Mesendoderm (in vitro differentiated cells): Measurements from ENCODE around the gene GTF2IRD2.
"Not testable (repeated sequence)": the region's sequence is repeated elsewhere in the genome, so short reads cannot be mapped to it uniquely, and the experiment has no call there.

Experiments
- DNase-seq: peaks from one replicate; pipeline ENCODE4 v3.0.0; 2013
- H2AK5ac ChIP-seq: 2 replicates; pipeline ENCODE4 v1.6.1; 2013; ENCODE audit warnings: low read length, inconsistent platforms
- H2BK120ac ChIP-seq: 2 replicates; pipeline ENCODE4 v1.6.1; 2013; ENCODE audit warnings: low read depth, mild to moderate bottlenecking, low read length, moderate library complexity, mixed read lengths
- H2BK15ac ChIP-seq: replicated peaks from 2 replicates; pipeline ENCODE4 v1.6.1; 2013; ENCODE audit warnings: low read depth, mild to moderate bottlenecking, moderate library complexity
- H2BK5ac ChIP-seq: 2 replicates; pipeline ENCODE4 v1.6.1; 2013; ENCODE audit warnings: low read length, inconsistent platforms
- H3K18ac ChIP-seq: 2 replicates; pipeline ENCODE4 v1.6.1; 2013; ENCODE audit warnings: mild to moderate bottlenecking, low read length, mixed read lengths
- H3K23ac ChIP-seq: one replicate; pipeline ENCODE4 v1.6.1; 2013; ENCODE audit warnings: low read length
- H3K27ac ChIP-seq: 2 replicates; pipeline ENCODE4 v1.5.1; 2013; ENCODE audit warnings: low read depth, mild to moderate bottlenecking, inconsistent platforms, low read length, moderate library complexity
- H3K27me3 ChIP-seq: 2 replicates; pipeline ENCODE4 v1.6.1; 2013; ENCODE audit warnings: low read length, control low read depth, mild to moderate bottlenecking, inconsistent platforms; ENCODE audit not compliant: insufficient read depth, poor library complexity
- H3K36me3 ChIP-seq: 2 replicates; pipeline ENCODE4 v1.6.1; 2013; ENCODE audit warnings: low read length, inconsistent platforms; ENCODE audit not compliant: control insufficient read depth, insufficient read depth
- H3K4ac ChIP-seq: one replicate; pipeline ENCODE4 v1.6.1; 2013; ENCODE audit warnings: low read depth, mild to moderate bottlenecking, low read length, moderate library complexity
- H3K4me1 ChIP-seq: 2 replicates; pipeline ENCODE4 v1.6.1; 2013; ENCODE audit warnings: low read depth, low read length, inconsistent platforms; ENCODE audit not compliant: control insufficient read depth
- H3K4me2 ChIP-seq: 2 replicates; pipeline ENCODE4 v1.6.1; 2013; ENCODE audit warnings: low read length
- H3K4me3 ChIP-seq: 2 replicates; pipeline ENCODE4 v1.5.1; 2013; ENCODE audit warnings: mild to moderate bottlenecking, low read length
- H3K56ac ChIP-seq: one replicate; pipeline ENCODE4 v1.6.1; 2013; ENCODE audit warnings: low read length
- H3K79me1 ChIP-seq: 2 replicates; pipeline ENCODE4 v1.6.1; 2013; ENCODE audit warnings: low read length, inconsistent platforms
- H3K79me2 ChIP-seq: 2 replicates; pipeline ENCODE4 v1.6.1; 2013; ENCODE audit warnings: mild to moderate bottlenecking, low read length; ENCODE audit not compliant: control insufficient read depth, insufficient read depth
- H3K9ac ChIP-seq: 2 replicates; pipeline ENCODE4 v1.6.1; 2013; ENCODE audit warnings: low read length, inconsistent platforms
- H4K5ac ChIP-seq: one replicate; pipeline ENCODE4 v1.6.1; 2013; ENCODE audit warnings: low read length
- H4K8ac ChIP-seq: one replicate; pipeline ENCODE4 v1.6.1; 2013; ENCODE audit warnings: low read depth, mild to moderate bottlenecking, control low read depth, low read length, moderate library complexity
- WGBS: extraction: QIAGEN DNeasy Blood & Tissue Kit; methylation state at CpG from one replicate; pipeline ENCODE4 v1.1.7; 2013; ENCODE audit warnings: low lambda C conversion rate, missing lambda C conversion rate; ENCODE audit not compliant: insufficient coverage; ENCODE audit errors: extremely low coverage; 5-methylcytosine and 5-hydroxymethylcytosine counted together

The GTF2IRD2 gene

DNA sequence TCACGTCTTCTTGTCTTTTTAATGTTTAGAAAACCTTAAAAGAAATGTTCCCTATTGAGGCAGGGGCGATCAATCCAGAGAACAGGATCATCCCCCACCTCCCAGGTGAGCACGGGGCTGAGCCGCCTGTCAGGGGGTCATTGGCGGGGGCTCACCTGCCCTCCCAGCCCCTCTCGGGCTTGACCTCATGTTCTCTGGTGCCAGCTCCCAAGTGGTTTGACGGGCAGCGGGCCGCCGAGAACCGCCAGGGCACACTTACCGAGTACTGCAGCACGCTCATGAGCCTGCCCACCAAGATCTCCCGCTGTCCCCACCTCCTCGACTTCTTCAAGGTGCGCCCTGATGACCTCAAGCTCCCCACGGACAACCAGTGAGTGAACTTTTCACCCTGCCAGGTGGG is 72.4 kb downstream of the GTF2IRD2 start:
- H4K8ac ChIP-seq, H2BK5ac ChIP-seq, H3K4me1 ChIP-seq, H2AK5ac ChIP-seq, H3K9ac ChIP-seq, H3K4me3 ChIP-seq, H3K18ac ChIP-seq, H2BK120ac ChIP-seq, H3K56ac ChIP-seq, H3K27me3 ChIP-seq, H3K79me2 ChIP-seq, H3K4ac ChIP-seq, DNase-seq, H3K23ac ChIP-seq, H4K5ac ChIP-seq, H2BK15ac ChIP-seq, H3K36me3 ChIP-seq, H3K4me2 ChIP-seq, H3K79me1 ChIP-seq, H3K27ac ChIP-seq: not testable (repeated sequence)
- no CpG with 5 or more reads among the region's 17 CpGs for WGBS

DNA sequence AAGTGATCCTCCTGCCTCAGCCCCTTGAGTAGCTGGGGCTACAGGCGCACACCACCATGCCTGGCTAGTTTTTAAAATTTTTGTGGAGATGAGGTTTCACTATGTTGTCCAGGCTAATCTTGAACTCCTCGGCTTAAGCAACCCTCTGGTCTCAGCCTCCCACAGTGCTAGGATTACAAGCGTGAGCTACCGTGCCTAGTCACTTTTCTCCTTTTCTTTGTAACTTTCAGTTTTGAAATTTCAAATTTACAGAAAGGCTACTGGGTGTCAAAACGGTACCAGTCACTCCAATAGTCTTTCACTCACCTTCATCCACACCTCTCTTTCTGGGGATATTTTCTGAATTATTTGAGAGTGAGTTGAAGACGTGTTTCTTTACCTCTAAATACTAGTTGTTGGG is 76.3 kb downstream of the GTF2IRD2 start:
- not testable (repeated sequence) for H3K27ac ChIP-seq, H3K4me2 ChIP-seq, H3K4me1 ChIP-seq, H3K79me1 ChIP-seq, H4K8ac ChIP-seq, H2BK15ac ChIP-seq, H3K18ac ChIP-seq, H4K5ac ChIP-seq, H3K79me2 ChIP-seq, H3K23ac ChIP-seq, H3K9ac ChIP-seq, H3K56ac ChIP-seq, DNase-seq, H2BK5ac ChIP-seq, H3K4ac ChIP-seq, H3K4me3 ChIP-seq, H3K27me3 ChIP-seq, H3K36me3 ChIP-seq, H2AK5ac ChIP-seq, H2BK120ac ChIP-seq
- no CpG with 5 or more reads among the region's 6 CpGs for WGBS

DNA sequence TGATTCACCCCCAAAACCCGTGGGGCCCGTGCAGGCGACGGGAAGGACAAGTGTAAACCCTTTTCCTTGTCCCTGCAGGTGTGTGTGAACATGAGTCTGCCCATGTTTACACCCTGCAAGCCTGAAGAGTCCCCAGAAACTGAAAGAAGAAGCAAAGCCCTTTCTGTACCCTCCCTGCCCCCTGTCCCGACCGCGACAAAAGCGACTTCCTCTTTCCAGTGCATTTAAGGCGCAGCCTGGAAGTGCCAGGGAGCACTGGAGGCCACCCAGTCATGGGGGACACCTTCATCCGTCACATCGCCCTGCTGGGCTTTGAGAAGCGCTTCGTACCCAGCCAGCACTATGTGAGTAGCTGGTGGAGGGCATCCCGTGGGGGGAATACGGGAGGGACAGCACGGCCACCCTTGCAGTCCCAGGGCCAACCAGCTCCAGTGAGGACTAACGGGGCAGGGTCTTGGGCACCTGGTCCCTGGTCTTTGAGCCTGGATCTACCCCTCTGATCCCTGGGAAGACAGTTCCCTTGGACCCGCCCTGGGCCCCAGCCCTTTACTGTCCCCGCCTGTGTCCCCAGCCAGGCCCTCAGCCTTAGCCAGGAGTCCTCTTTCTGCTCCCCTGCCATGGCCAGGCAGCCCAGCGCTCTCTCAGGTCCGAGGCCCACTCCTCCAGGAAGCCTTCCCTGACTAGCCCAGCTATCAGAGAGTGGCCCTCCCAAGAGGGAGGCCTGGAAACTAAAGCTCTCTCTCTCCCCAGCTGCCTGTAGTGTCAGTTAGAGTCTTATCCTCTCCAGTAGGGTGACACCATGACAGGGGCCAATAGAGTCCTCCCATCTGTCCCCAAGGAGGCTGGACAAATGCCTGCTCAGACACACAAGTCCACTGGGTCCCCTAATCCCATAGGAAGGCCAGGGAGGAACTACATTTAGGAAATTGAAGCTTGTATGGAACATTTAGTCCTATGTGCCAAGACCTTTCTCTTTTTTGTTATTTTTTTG is 77.3 kb downstream of the GTF2IRD2 start, which contains the start of gene NCF1:
Gene NCF1, plus strand, starts transcription at position 252 of the 991 bp plus-strand sequence. Its CDS starts 21 bp downstream, at position 273.
- H3K4me3 ChIP-seq, H3K56ac ChIP-seq, H3K23ac ChIP-seq, H3K27me3 ChIP-seq, H2BK5ac ChIP-seq, H2AK5ac ChIP-seq, DNase-seq, H2BK15ac ChIP-seq, H3K36me3 ChIP-seq, H3K4me1 ChIP-seq, H3K4ac ChIP-seq, H4K5ac ChIP-seq, H3K27ac ChIP-seq, H2BK120ac ChIP-seq, H3K4me2 ChIP-seq, H3K79me1 ChIP-seq, H3K9ac ChIP-seq, H4K8ac ChIP-seq, H3K18ac ChIP-seq, H3K79me2 ChIP-seq: not testable (repeated sequence)
- no CpG with 5 or more reads among the region's 21 CpGs for WGBS

DNA sequence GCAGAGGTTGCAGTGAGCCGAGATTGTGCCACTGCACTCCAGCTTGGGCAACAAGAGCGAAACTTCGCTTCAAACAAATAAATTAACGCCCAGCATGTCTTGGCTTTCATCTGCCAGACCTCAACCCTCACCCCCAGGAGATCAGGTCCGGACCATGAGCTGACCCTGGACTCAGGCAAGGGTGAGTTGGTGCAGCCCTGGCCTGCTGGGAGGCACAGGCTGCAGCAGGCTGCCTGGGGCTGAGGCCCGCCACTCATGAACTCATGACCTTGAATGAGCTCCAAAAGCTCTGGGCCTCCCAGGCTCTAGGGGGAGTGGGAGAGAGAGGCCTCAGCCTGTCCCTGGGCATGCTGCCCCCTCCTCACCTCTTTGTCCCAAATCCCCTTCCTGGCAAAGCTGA is 79.3 kb downstream of the GTF2IRD2 start:
- not testable (repeated sequence) for H3K79me1 ChIP-seq, H3K4me3 ChIP-seq, H2BK5ac ChIP-seq, H3K18ac ChIP-seq, H3K4ac ChIP-seq, H2BK120ac ChIP-seq, H3K36me3 ChIP-seq, H3K4me1 ChIP-seq, H3K9ac ChIP-seq, H3K4me2 ChIP-seq, H2AK5ac ChIP-seq, H4K5ac ChIP-seq, H4K8ac ChIP-seq, H3K27me3 ChIP-seq, H3K23ac ChIP-seq, H3K79me2 ChIP-seq, H3K27ac ChIP-seq, H2BK15ac ChIP-seq, H3K56ac ChIP-seq
- peak; percentile 8 for DNase-seq
- WGBS, result no CpG with 5 or more reads among the region's 6 CpGs

DNA sequence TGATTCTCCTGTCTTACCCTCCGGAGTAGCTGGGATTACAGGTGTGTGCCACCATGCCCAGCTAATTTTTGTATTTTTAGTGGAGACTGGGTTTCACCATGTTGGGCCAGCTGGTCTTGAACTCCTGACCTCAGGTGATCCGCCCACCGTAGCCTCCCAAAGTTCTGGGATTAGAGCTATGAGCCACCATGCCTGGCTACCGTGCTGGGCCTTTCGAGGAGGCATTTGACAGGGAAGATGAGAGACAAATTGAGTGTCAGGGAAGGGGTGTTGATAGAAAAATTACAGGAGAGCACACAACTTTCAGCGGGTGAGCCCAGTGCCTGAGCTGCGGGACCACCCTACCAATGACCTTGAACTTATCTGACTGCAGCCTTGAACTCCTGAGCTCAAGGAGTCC is 81.3 kb downstream of the GTF2IRD2 start:
- not testable (repeated sequence) for H2BK15ac ChIP-seq, H3K4me2 ChIP-seq, H3K4me1 ChIP-seq, H2AK5ac ChIP-seq, H3K56ac ChIP-seq, H3K27me3 ChIP-seq, H4K8ac ChIP-seq, H3K9ac ChIP-seq, H3K23ac ChIP-seq, H2BK5ac ChIP-seq, H3K36me3 ChIP-seq, H2BK120ac ChIP-seq, H3K79me2 ChIP-seq, H4K5ac ChIP-seq, H3K4me3 ChIP-seq, H3K79me1 ChIP-seq, DNase-seq, H3K4ac ChIP-seq, H3K18ac ChIP-seq, H3K27ac ChIP-seq
- WGBS, result no CpG with 5 or more reads among the region's 7 CpGs
